Right cardiac atrium (tissue), 5 donors: Measurements from ENCODE around the gene TMEM143. TPM values are rescaled to one million over a fixed set of nuclear protein-coding genes. Genes with fewer than 3 reads are reported as not detected.

Experiments used
- ATAC-seq, 2 donors: fragments of 200-7000 bp; cut with Tn5 transposase; one replicate each; pipeline versions ENCODE4 v1.8.0 to v1.9.1; 2020; ENCODE audit warnings: moderate library complexity in 2 of 2, mild to moderate bottlenecking in 1 of 2
- DNase-seq, 3 donors: peaks; one replicate each; pipeline ENCODE4 v3.0.0-alpha.2; 2020
- H3K27ac ChIP-seq: one replicate; pipeline ENCODE4 v1.5.1; 2013; ENCODE audit warnings: mild to moderate bottlenecking, low read length, control low read depth, moderate library complexity
- H3K27me3 ChIP-seq: one replicate; pipeline ENCODE4 v1.6.1; 2013; ENCODE audit not compliant: control insufficient read depth, insufficient read depth
- H3K4me1 ChIP-seq: one replicate; pipeline ENCODE4 v1.6.1; 2013; ENCODE audit warnings: low read length; ENCODE audit not compliant: control insufficient read depth, insufficient read depth
- H3K4me3 ChIP-seq: one replicate; pipeline ENCODE4 v1.5.1; 2013; ENCODE audit warnings: low read length, control low read depth
- H3K9me3 ChIP-seq: one replicate; pipeline ENCODE4 v1.6.1; 2013; ENCODE audit warnings: low read length; ENCODE audit not compliant: control insufficient read depth
- WGBS: extraction: QIAGEN DNeasy Blood & Tissue Kit; methylation state at CpG from one replicate; pipeline ENCODE4 v1.1.7; 2013; 5-methylcytosine and 5-hydroxymethylcytosine counted together
- intact Hi-C, 4 donors: fragments of 100-400 bp; cut with DNase I; formaldehyde crosslinking; loops; one replicate each; pipeline versions ENCODE4 v1.11.0 to v1.14.0; 2022 to 2023
- polyA plus RNA-seq: library from polyadenylated mRNA; stranded (reverse); fragments of 200-250 nt; gene quantifications from one replicate; pipeline ENCODE4 v1.2.3, GENCODE V29; 2013
- total RNA-seq, 4 donors: library from RNA; stranded (reverse); fragmentation: NEBNext Ultra II Directional; extraction: Animal tissue kit (Norgen Biotek cat#: 25700); gene quantifications; one replicate each; pipeline ENCODE4 v1.2.1, GENCODE V29; 2021
- donor health status: healthy with polysubstance abuse.
- donor health status: DM: no; HTN: yes; CAD: no.
- donor health status: DM: no; HTN: no; CAD: no.
- donor health status: DM: no; HTN: yes; CAD: no; lungs with severe emphysema.
- donor health status: DM: yes; HTN: yes; CAD: no.

The TMEM143 gene
- total and polyA plus RNA-seq, 5 donors, result 35.0 to 56.7 (median 45.6) TPM

GRCh38 chr19:48353677-48354076, 10.1 kb downstream of the TMEM143 start:
- Histone ChIP-seq H3K27me3 (no peaks in the 10 kb centered on the region), H3K4me1 (no peaks in the 10 kb centered on the region), H3K4me3 (no peak overlapping the region), H3K9me3 (no peaks in the 10 kb centered on the region), H3K27ac (no peak overlapping the region)
- DNase-seq (no peak), ATAC-seq (no peak)
- intact Hi-C loops, result no loop called here
- 90% methylated on average over 5 of the region's 5 CpGs for WGBS

DNA sequence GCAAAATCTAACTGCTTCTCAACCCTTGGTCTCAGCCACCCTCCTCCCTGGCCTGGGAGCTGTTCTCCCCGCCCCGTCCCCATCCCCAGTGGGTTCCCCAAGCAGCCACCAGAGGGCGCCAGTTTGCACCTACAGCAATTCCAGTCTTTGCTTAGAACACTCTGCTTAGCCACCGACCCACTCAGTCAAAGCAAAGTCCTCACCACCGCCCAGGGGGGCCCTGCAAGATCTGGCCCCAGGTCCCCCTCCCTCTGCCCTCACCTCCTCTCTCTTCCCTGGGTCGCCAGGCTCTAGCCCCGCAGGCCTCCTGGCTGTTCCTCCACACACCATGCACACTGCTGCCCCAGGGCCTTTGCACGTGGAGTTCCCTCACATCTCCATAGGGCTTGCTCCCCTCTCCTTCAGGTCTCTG, 12.4 kb downstream of the TMEM143 start:
- ATAC-seq, result peak; percentile 78 to 79
- Histone ChIP-seq H3K4me1 (no peaks in the 10 kb centered on the region), H3K9me3 (no peaks in the 10 kb centered on the region), H3K27me3 (no peaks in the 10 kb centered on the region), H3K4me3 (no peak overlapping the region), H3K27ac (no peak overlapping the region)
- WGBS, result 45% methylated on average over 8 of the region's 8 CpGs
- peak; percentile 73 to 89 (median 86) for DNase-seq
- intact Hi-C loops, result no loop called here

DNA sequence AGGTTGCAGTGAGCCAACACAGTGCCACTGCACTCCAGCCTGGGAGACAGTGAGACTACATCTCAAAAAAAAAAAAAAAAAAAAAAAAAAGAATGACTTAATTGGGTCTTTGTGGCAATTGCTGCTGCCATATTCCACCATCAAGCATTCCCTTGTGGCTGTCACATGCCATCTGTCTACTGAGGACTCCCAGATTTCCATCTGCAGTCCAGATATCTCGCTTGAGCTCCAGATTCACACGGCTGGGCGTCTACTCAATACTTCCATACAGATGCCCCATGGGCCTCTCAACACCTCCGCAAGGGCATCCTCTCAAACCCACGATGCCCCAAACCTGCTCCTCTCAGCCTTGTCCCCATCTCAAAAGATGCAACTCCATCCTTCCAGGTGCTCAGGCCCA, 12.9 kb downstream of the TMEM143 start:
- 84% methylated on average over 5 of the region's 5 CpGs for WGBS
- H3K4me1 ChIP-seq, result no peaks in the 10 kb centered on the region
- H3K9me3 ChIP-seq, result no peaks in the 10 kb centered on the region
- no peaks in the 10 kb centered on the region for H3K27me3 ChIP-seq
- DNase-seq (no peak), ATAC-seq (no peak)
- intact Hi-C loops, result no loop called here
- no peak overlapping the region for H3K27ac ChIP-seq
- no peak overlapping the region for H3K4me3 ChIP-seq

- ATAC-seq, result no peak
- 92% methylated on average over 7 of the region's 7 CpGs for WGBS
- Histone ChIP-seq H3K27ac (no peak overlapping the region), H3K4me1 (no peaks in the 10 kb centered on the region), H3K27me3 (no peaks in the 10 kb centered on the region), H3K4me3 (no peak overlapping the region), H3K9me3 (no peaks in the 10 kb centered on the region)
- DNase-seq, result no peak
- intact Hi-C loops, result no loop called here
Observed at GRCh38 chr19:48348737-48349136, 15.0 kb downstream of the TMEM143 start.

DNA sequence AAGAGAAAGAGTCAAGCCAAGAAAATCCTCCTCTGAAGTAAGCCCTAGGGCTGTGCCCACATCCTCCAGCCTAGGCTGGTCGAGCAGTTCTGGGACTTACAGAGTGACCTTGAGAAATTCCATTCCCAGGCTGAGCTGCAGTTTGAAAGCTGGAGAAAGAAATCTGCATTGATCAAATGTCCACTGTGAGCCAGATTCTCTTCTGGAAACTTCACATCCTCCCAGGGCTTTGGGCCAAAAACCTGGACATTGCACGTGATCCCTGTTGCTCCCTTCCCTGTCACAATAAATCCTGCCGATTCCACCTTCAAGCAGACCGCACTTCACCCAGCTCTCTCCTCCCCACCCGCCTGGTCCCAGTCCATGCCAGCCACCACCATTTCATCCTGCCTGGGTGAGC, 15.7 kb downstream of the TMEM143 start:
- intact Hi-C loops, result no loop called here
- Histone ChIP-seq H3K27me3 (no peaks in the 10 kb centered on the region), H3K27ac (no peak overlapping the region), H3K9me3 (no peaks in the 10 kb centered on the region), H3K4me3 (no peak overlapping the region), H3K4me1 (no peaks in the 10 kb centered on the region)
- 43% methylated on average over 5 of the region's 5 CpGs for WGBS
- DNase-seq, result no peak
- peak in 1 of 2 donors; percentile 39 for ATAC-seq

DNA sequence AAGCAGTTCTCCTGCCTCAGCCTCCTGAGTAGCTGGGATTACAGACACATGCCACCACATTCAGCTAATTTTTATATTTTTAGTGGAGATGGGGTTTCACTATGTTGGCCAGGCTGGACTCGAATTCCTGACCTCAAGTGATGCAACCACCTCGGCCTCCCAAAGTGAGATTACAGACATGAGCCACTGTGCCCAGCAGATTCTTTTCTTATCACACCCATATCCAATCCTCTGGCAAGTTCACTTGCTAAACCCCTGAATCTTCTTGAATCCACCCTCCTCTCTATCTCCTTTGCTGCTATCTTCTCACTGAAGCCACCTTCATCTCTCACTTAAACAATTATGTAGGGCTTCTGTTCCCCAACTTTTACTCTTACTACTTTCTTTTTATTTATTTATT, 17.5 kb downstream of the TMEM143 start:
- Histone ChIP-seq H3K4me3 (no peak overlapping the region), H3K4me1 (no peaks in the 10 kb centered on the region), H3K9me3 (no peaks in the 10 kb centered on the region), H3K27ac (no peak overlapping the region), H3K27me3 (no peaks in the 10 kb centered on the region)
- WGBS, result 87% methylated on average over 2 of the region's 2 CpGs
- ATAC-seq, result no peak
- intact Hi-C loops, result no loop called here
- DNase-seq, result no peak

- H3K4me3 ChIP-seq, result no peak overlapping the region
- 97% methylated on average over 6 of the region's 6 CpGs for WGBS
- no peak for DNase-seq
- H3K4me1 ChIP-seq, result no peaks in the 10 kb centered on the region
- intact Hi-C loops, result no loop called here
- no peaks in the 10 kb centered on the region for H3K27me3 ChIP-seq
- H3K9me3 ChIP-seq, result no peaks in the 10 kb centered on the region
- no peak overlapping the region for H3K27ac ChIP-seq
- ATAC-seq, result no peak
Observed at GRCh38 chr19:48344892-48345291, 18.8 kb downstream of the TMEM143 start.

GRCh38 chr19:48342841-48343540, 20.7 kb downstream of the TMEM143 start:
- H3K4me3 ChIP-seq, result no peak overlapping the region
- no peaks in the 10 kb centered on the region for H3K9me3 ChIP-seq
- no peaks in the 10 kb centered on the region for H3K27me3 ChIP-seq
- intact Hi-C loops, result no loop called here
- no peaks in the 10 kb centered on the region for H3K4me1 ChIP-seq
- no peak overlapping the region for H3K27ac ChIP-seq
- DNase-seq (no peak), ATAC-seq (no peak)
- 93% methylated on average over 23 of the region's 23 CpGs for whole genome bisulfite sequencing

DNA sequence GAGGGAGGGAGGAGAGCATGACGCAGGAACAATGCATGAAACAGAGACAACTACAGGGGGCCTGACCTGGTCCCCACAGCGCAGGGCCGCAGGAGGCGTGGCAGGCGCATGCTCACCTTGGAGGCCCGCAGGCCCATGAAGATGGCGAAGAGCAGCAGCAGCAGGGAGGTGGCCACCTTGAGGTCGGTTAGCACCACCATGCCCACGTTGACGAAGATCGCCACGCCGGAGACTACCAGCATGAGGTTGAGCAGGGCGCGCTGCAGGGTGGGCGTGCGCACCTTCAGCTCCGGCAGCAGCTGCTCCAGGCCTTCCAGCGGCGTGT, 21.4 kb downstream of the TMEM143 start:
- WGBS, result 93% methylated on average over 20 of the region's 20 CpGs

GRCh38 chr19:48341515-48342413, 22.0 kb downstream of the TMEM143 start:
- no peak overlapping the region for H3K4me3 ChIP-seq
- no peaks in the 10 kb centered on the region for H3K9me3 ChIP-seq
- ATAC-seq (no peak), DNase-seq (no peak)
- no peaks in the 10 kb centered on the region for H3K4me1 ChIP-seq
- no peaks in the 10 kb centered on the region for H3K27me3 ChIP-seq
- intact Hi-C loops, result no loop called here
- 95% methylated on average over 10 of the region's 10 CpGs for WGBS
- no peak overlapping the region for H3K27ac ChIP-seq

More for the DNA sequence above, 21.4 kb downstream of the TMEM143 start:
- no peak for DNase-seq
- ATAC-seq, result no peak
- Histone ChIP-seq H3K27me3 (no peaks in the 10 kb centered on the region), H3K4me3 (no peak overlapping the region), H3K9me3 (no peaks in the 10 kb centered on the region), H3K4me1 (no peaks in the 10 kb centered on the region), H3K27ac (no peak overlapping the region)
- intact Hi-C loops, result no loop called here

GRCh38 chr19:48340995-48341394, 22.7 kb downstream of the TMEM143 start:
- 90% methylated on average over 11 of the region's 11 CpGs for WGBS
- no peak for ATAC-seq

More at GRCh38 chr19:48340995-48341394, 22.7 kb downstream of the TMEM143 start:
- no peak overlapping the region for H3K4me3 ChIP-seq
- H3K27me3 ChIP-seq, result no peaks in the 10 kb centered on the region
- no peak overlapping the region for H3K27ac ChIP-seq
- DNase-seq, result no peak
- no peaks in the 10 kb centered on the region for H3K9me3 ChIP-seq
- no peaks in the 10 kb centered on the region for H3K4me1 ChIP-seq
- intact Hi-C loops, result no loop called here
